Stimulated activated CD8-positive, alpha-beta memory T cell treated with anti-CD3 and anti-CD28 coated beads, Interleukin-15, amount 100 ng/mL, for 4 hours (primary cell): ENCODE results near the gene GBX1.

ENCODE experiments used
- DNase-seq, 2 donors: peaks; one replicate each; pipeline ENCODE4 v3.0.0-alpha.2; 2020; ENCODE audit warnings: low read depth in 2 of 2

Gene GBX1

GRCh38 chr7:151128144-151128543 is 39.4 kb downstream of the GBX1 start:
- DNase-seq: no peak

- DNase-seq: no peak
Observed at GRCh38 chr7:151126491-151127137, 40.9 kb downstream of the GBX1 start.

- no peak for DNase-seq
Observed at GRCh38 chr7:151125846-151126481, 41.5 kb downstream of the GBX1 start.

GRCh38 chr7:151125470-151125845 is 42.0 kb downstream of the GBX1 start:
- DNase-seq: no peak

- DNase-seq: no peak
Observed at GRCh38 chr7:151124899-151125399, 42.5 kb downstream of the GBX1 start.

- DNase-seq: no peak
Observed at GRCh38 chr7:151124481-151124880, 43.0 kb downstream of the GBX1 start.

- peak; percentile 44 to 63 for DNase-seq
Observed at GRCh38 chr7:151123822-151124464, 43.6 kb downstream of the GBX1 start.

- no peak for DNase-seq
Observed at GRCh38 chr7:151123158-151123821, 44.2 kb downstream of the GBX1 start.

GRCh38 chr7:151122796-151123157 is 44.7 kb downstream of the GBX1 start:
- DNase-seq: no peak

- no peak for DNase-seq
Observed at GRCh38 chr7:151122276-151122675, 45.2 kb downstream of the GBX1 start.

GRCh38 chr7:151121380-151122170 is 45.9 kb downstream of the GBX1 start:
- DNase-seq: no peak

- DNase-seq: no peak
Observed at GRCh38 chr7:151120896-151121295, 46.6 kb downstream of the GBX1 start.

GRCh38 chr7:151119902-151120301 is 47.6 kb downstream of the GBX1 start:
- DNase-seq: no peak

- no peak for DNase-seq
Observed at GRCh38 chr7:151119055-151119415, 48.5 kb downstream of the GBX1 start.

GRCh38 chr7:151118108-151119054 is 49.1 kb downstream of the GBX1 start:
- no peak for DNase-seq

GRCh38 chr7:151117565-151117964 is 49.9 kb downstream of the GBX1 start:
- DNase-seq: no peak

GRCh38 chr7:151116603-151117440 is 50.7 kb downstream of the GBX1 start:
- DNase-seq: no peak

- DNase-seq: no peak
Observed at GRCh38 chr7:151115836-151116418, 51.6 kb downstream of the GBX1 start.

- no peak for DNase-seq
Observed at GRCh38 chr7:151115121-151115835, 52.2 kb downstream of the GBX1 start.
